Endothelial cell of umbilical vein (primary cell): ENCODE measurements around the gene WDR74. TPM values are rescaled to one million over a fixed set of nuclear protein-coding genes. Genes with fewer than 3 reads are reported as not detected.

ENCODE experiments used
- BruUV-seq: library from RNA; stranded (reverse); fragments of 400-500 nt; replicated peaks from 2 replicates; lab custom pipeline; 2021; lab: Mats Ljungman, UMichigan
- CTCF ChIA-PET: fragments of 300-600, 350-600 bp; sonication (Branson Sonifier 250); formaldehyde crosslinking; loops from one replicate; lab custom pipeline; 2021; ENCODE audit warnings: antibody characterized with exemption, inconsistent platforms; lab: Charles Lee
- POLR2A ChIA-PET: fragments of 300-600, 350-600 bp; sonication (Branson Sonifier 250); formaldehyde crosslinking; loops from one replicate; lab custom pipeline; 2021; ENCODE audit warnings: antibody characterized with exemption, inconsistent platforms; lab: Charles Lee
- DNase-seq: peaks from one replicate; pipeline ENCODE4 v3.0.0-alpha.2; 2011; ENCODE audit warnings: low read depth, low spot score
- FAIRE-seq: peaks from 2 replicates; lab custom pipeline; 2011; peaks lifted over from hg19 to GRCh38; lab: Jason Lieb, UNC
- H2AFZ ChIP-seq: 2 replicates; pipeline ENCODE4 v1.6.0; 2012; ENCODE audit warnings: low read depth, low read length, control low read depth, inconsistent platforms
- H3K27ac ChIP-seq: 2 replicates; pipeline ENCODE4 v1.5.1; 2011; ENCODE audit warnings: low read depth, mild to moderate bottlenecking, control low read depth, low read length, moderate library complexity; ENCODE audit not compliant: insufficient read depth
- H3K27me3 ChIP-seq, 2 experiments: 2 replicates each; pipeline versions ENCODE4 v1.6.0 to v1.6.1; 2011; ENCODE audit warnings: low read length in 2 of 2, mixed read lengths in 1 of 2; ENCODE audit not compliant: control insufficient read depth in 2 of 2, insufficient read depth in 2 of 2
- H3K36me3 ChIP-seq, 2 experiments: 2 replicates in 1 of 2; 3 replicates in 1 of 2; pipeline ENCODE4 v1.5.1; 2011; ENCODE audit warnings: low read length in 2 of 2, mild to moderate bottlenecking in 1 of 2, moderate library complexity in 1 of 2; ENCODE audit not compliant: control insufficient read depth in 2 of 2, insufficient read depth in 2 of 2; ENCODE audit errors: extremely low read depth in 1 of 2
- H3K4me1 ChIP-seq: 3 replicates; pipeline ENCODE4 v1.5.1; 2011; ENCODE audit warnings: mild to moderate bottlenecking, low read length; ENCODE audit not compliant: control insufficient read depth, insufficient read depth; ENCODE audit errors: extremely low read depth
- H3K4me2 ChIP-seq: 2 replicates; pipeline ENCODE4 v1.6.1; 2011; ENCODE audit warnings: low read length, control low read depth, mixed read lengths; ENCODE audit not compliant: insufficient read depth
- H3K4me3 ChIP-seq, 3 experiments: fragments of 200-600 bp in 1 of 3; sonication (generic), shearing (Covaris generic) in 1 of 3; replicated peaks in 1 of 3; 2 replicates each; pipeline ENCODE4 v1.5.1; 2011 to 2016; ENCODE audit warnings: control low read depth in 3 of 3, low read length in 3 of 3, mild to moderate bottlenecking in 2 of 3, inconsistent platforms in 1 of 3, low read depth in 1 of 3, moderate library complexity in 1 of 3; ENCODE audit not compliant: insufficient read depth in 1 of 3
- H3K79me2 ChIP-seq: 2 replicates; pipeline ENCODE4 v1.6.0; 2012; ENCODE audit warnings: low read length, inconsistent platforms; ENCODE audit not compliant: control insufficient read depth, insufficient read depth
- H3K9ac ChIP-seq: replicated peaks from 2 replicates; pipeline ENCODE3; 2011; ENCODE audit warnings: low read length, control low read depth; ENCODE audit not compliant: insufficient read depth; ENCODE audit errors: extremely low read depth
- H3K9me1 ChIP-seq: replicated peaks from 3 replicates; pipeline ENCODE4 v1.6.0; 2011; ENCODE audit warnings: mild to moderate bottlenecking, low read length; ENCODE audit not compliant: control insufficient read depth, insufficient read depth; ENCODE audit errors: extremely low read depth
- H3K9me3 ChIP-seq: replicated peaks from 2 replicates; pipeline ENCODE4 v1.5.1; 2012; ENCODE audit warnings: low read length, inconsistent platforms; ENCODE audit not compliant: control insufficient read depth, insufficient read depth
- H4K20me1 ChIP-seq: replicated peaks from 2 replicates; pipeline ENCODE3; 2011; ENCODE audit warnings: mild to moderate bottlenecking, low read length; ENCODE audit not compliant: control insufficient read depth, insufficient read depth; ENCODE audit errors: extremely low read depth
- CTCF ChIP-seq, 2 donors: IDR thresholded peaks; 1 replicate in 1 of 2; 2 replicates in 1 of 2; pipeline ENCODE4 v1.5.1; 2011; ENCODE audit warnings: low read length in 2 of 2, mild to moderate bottlenecking in 2 of 2, moderate library complexity in 2 of 2, control low read depth in 1 of 2, inconsistent platforms in 1 of 2, low read depth in 1 of 2; ENCODE audit not compliant: insufficient read depth in 1 of 2; ENCODE audit errors: extremely low read depth in 1 of 2
- EZH2 ChIP-seq: IDR thresholded peaks from 2 replicates; pipeline ENCODE4 v1.6.1; 2012; ENCODE audit warnings: borderline replicate concordance, low read depth, mild to moderate bottlenecking, moderate library complexity, low read length, inconsistent platforms; ENCODE audit not compliant: severe bottlenecking
- FOS ChIP-seq: IDR thresholded peaks from 2 replicates; pipeline ENCODE4 v1.6.1; 2011; ENCODE audit warnings: mild to moderate bottlenecking, low read length, moderate library complexity, borderline replicate concordance; ENCODE audit not compliant: insufficient read depth
- GATA2 ChIP-seq: IDR thresholded peaks from 2 replicates; pipeline ENCODE4 v1.7.0; 2011; ENCODE audit warnings: low read depth, mild to moderate bottlenecking, moderate library complexity, mixed read lengths, low read length; ENCODE audit not compliant: insufficient read length, insufficient read depth
- JUN ChIP-seq: IDR thresholded peaks from 2 replicates; pipeline ENCODE4 v1.6.1; 2011; ENCODE audit warnings: borderline replicate concordance, low read depth; ENCODE audit not compliant: insufficient read length, insufficient read depth
- MAX ChIP-seq: IDR thresholded peaks from 2 replicates; pipeline ENCODE4 v1.6.1; 2011; ENCODE audit not compliant: insufficient read depth, insufficient read length
- MYC ChIP-seq: IDR thresholded peaks from one replicate; pipeline ENCODE4 v1.6.1; 2011; ENCODE audit warnings: mild to moderate bottlenecking, low read depth, low read length
- POLR2A ChIP-seq: IDR thresholded peaks from 2 replicates; pipeline ENCODE4 v1.6.1; 2012; ENCODE audit warnings: low read depth, mild to moderate bottlenecking, control low read depth, low read length
- POLR2AphosphoS5 ChIP-seq: IDR thresholded peaks from 2 replicates; pipeline ENCODE4 v1.6.1; 2012; ENCODE audit warnings: low read depth, mild to moderate bottlenecking, control low read depth, low read length, moderate library complexity; ENCODE audit not compliant: insufficient read depth
- dilution Hi-C: fragments of 300-500 bp; cut with MboI; formaldehyde crosslinking; loops from one replicate; pipeline ENCODE4 v1.15.0; 2019; ENCODE audit warnings: low sequenced_read_pairs; ENCODE audit not compliant: extremely low pct_ligation_motif_present
- intact Hi-C: fragments of 100-400 bp; cut with micrococcal nuclease; formaldehyde crosslinking; loops from one replicate; pipeline ENCODE4 v1.10.0; 2022
- polyA plus RNA-seq, 4 experiments: library from polyadenylated mRNA; depleted of rRNA in 3 of 4; stranded (reverse) in 3 of 4; unstranded in 1 of 4; fragments of >200 nt; gene quantifications; 2 replicates each; pipeline versions ENCODE4 v1.2.1 to v1.2.3, GENCODE V29; 2011 to 2012; ENCODE audit warnings: missing spikeins in 1 of 4
- total RNA-seq: library from RNA; stranded (reverse); gene quantifications from 2 replicates; pipeline ENCODE4 v1.2.3, GENCODE V29; 2021

WDR74 gene
- total and polyA plus RNA-seq, 2 donors (not counting 3 experiments of a cell fraction or from before 2014, with no cell fraction given), result 44.7 to 51.7 TPM

- BruUV-seq, result TSS peak; percentile 46
- dilution Hi-C loops, result no loop called here
Measured at GRCh38 chr11:62787005-62787759, 52.2 kb downstream of the WDR74 start, which contains the start of gene TMEM179B. Gene TMEM179B (plus strand): TSS chr11:62787402. CDS start chr11:62787432, 30 bp downstream.

More at GRCh38 chr11:62787005-62787759, 52.2 kb downstream of the WDR74 start, which contains the start of gene TMEM179B:
- H3K9me3 ChIP-seq, result no peaks in the 10 kb centered on the region
- no peaks in the 10 kb centered on the region for H3K27me3 ChIP-seq
- CTCF ChIA-PET, result interaction anchor here (0.6 to 3.1 kb wide), 51 partner anchors 9 to 392 kb away, joined by 3 to 105 read pairs (median 6); partner anchors contain the start of genes C11orf98, CSKMT, HNRNPUL2 and POLR2G
- FAIRE-seq (peak; percentile 95), DNase-seq (peak; percentile 97)
- peak within 1 kb of the TSS; percentile 75 for H3K9ac ChIP-seq
- H3K9me1 ChIP-seq, result no peaks in the 10 kb centered on the region
- peaks cover 0 to 13% of the 10 kb centered on the region in 2 experiments for H3K36me3 ChIP-seq
- TF ChIP-seq JUN, result no peak
- peak; percentile 62 to 83 for TF ChIP-seq CTCF (IDR thresholded peaks at IDR 0.05; ENCODE audit: extremely low read depth in 1 of 2, insufficient read depth in 1 of 2, low read depth in 1 of 2, low read length in 2 of 2)
- peak; percentile 97 for TF ChIP-seq POLR2A
- TF ChIP-seq EZH2, result no peak
- peak; percentile 98 for TF ChIP-seq POLR2AphosphoS5
- TF ChIP-seq MAX, result no peak
- TF ChIP-seq FOS, result peak; percentile 60
- no peak for TF ChIP-seq MYC
- no peak for TF ChIP-seq GATA2
- peak within 1 kb of the TSS; percentile 68 for H3K4me2 ChIP-seq
- H3K79me2 ChIP-seq, result peaks cover 27% of the 10 kb centered on the region
- H2AFZ ChIP-seq, result peak within 1 kb of the TSS; percentile 61
- H3K4me3 ChIP-seq, result peak within 1 kb of the TSS; percentile 1 to 95 (median 43)
- H3K27ac ChIP-seq, result peak within 1 kb of the TSS; percentile 32
- intact Hi-C loops, result loop anchor here (1.0 to 2.0 kb wide), 5 partner anchors 18 to 94 kb away; partner anchors contain the start of genes NXF1, POLR2G, STX5 and TEX54
- peaks cover 14% of the 10 kb centered on the region for H3K4me1 ChIP-seq
- no peaks in the 10 kb centered on the region for H4K20me1 ChIP-seq
- POLR2A ChIA-PET, result interaction anchor here (0.9 to 2.8 kb wide), 7 partner anchors 12 to 94 kb away, joined by 3 to 33 read pairs (median 5); partner anchors contain the start of genes SLC3A2, STX5 and ZBTB3
